K562 (cell line): ENCODE results near the gene MMEL1. TPM values are rescaled to one million over a fixed set of nuclear protein-coding genes. Genes with fewer than 3 reads are reported as not detected.

Experiments
- BCOR ChIP-seq: fragments of 450-650 bp; IDR thresholded peaks from 2 replicates; pipeline ENCODE4 v1.6.1; 2016
- E2F4 ChIP-seq: sonication (generic); formaldehyde crosslinking; IDR thresholded peaks from 2 replicates; pipeline ENCODE4 v1.8.0; 2022; ENCODE audit warnings: mild to moderate bottlenecking, low read depth, missing genetic modification reagents
- KAT7 ChIP-seq: sonication (generic); formaldehyde crosslinking; IDR thresholded peaks from 2 replicates; pipeline ENCODE4 v1.8.0; 2022; ENCODE audit warnings: missing genetic modification reagents, mild to moderate bottlenecking, borderline replicate concordance
- KAT8 ChIP-seq: fragments of 450-650 bp; IDR thresholded peaks from 2 replicates; pipeline ENCODE4 v1.6.1; 2016; ENCODE audit warnings: low read depth, mild to moderate bottlenecking
- KDM2B ChIP-seq: fragments of 250-450 bp; sonication (Bioruptor Pico); IDR thresholded peaks from 2 replicates; pipeline ENCODE4 v1.8.0; 2021; ENCODE audit warnings: mild to moderate bottlenecking, moderate library complexity
- LARP7 ChIP-seq: fragments of 450-650 bp; IDR thresholded peaks from 2 replicates; pipeline ENCODE4 v1.6.1; 2016
- MAFK ChIP-seq: IDR thresholded peaks from 2 replicates; pipeline ENCODE4 v1.6.1; 2011; ENCODE audit warnings: low read length, improper control_type of control experiment
- NCOR1 ChIP-seq: fragments of 450-650 bp; IDR thresholded peaks from 2 replicates; pipeline ENCODE4 v1.6.1; 2016; ENCODE audit warnings: mild to moderate bottlenecking, moderate library complexity
- PML ChIP-seq: IDR thresholded peaks from 2 replicates; pipeline ENCODE4 v1.6.1; 2012; ENCODE audit warnings: low read length, inconsistent platforms
- RREB1 ChIP-seq: fragments of 250-450 bp; sonication (Bioruptor Pico); IDR thresholded peaks from 2 replicates; pipeline ENCODE4 v1.4.0; 2020
- SAP30 ChIP-seq: fragments of 200-600 bp; sonication (generic); IDR thresholded peaks from 2 replicates; pipeline ENCODE4 v1.6.1; 2012; ENCODE audit warnings: borderline replicate concordance, low read depth, mild to moderate bottlenecking, moderate library complexity, low read length, control low read depth, inconsistent platforms; ENCODE audit not compliant: insufficient read depth, poor library complexity, severe bottlenecking
- TRIM25 ChIP-seq: fragments of 450-650 bp; IDR thresholded peaks from 2 replicates; pipeline ENCODE4 v1.7.0; 2016; ENCODE audit warnings: borderline replicate concordance
- XRCC4 ChIP-seq: IDR thresholded peaks from one replicate; pipeline ENCODE4 v1.6.1; 2011; ENCODE audit not compliant: insufficient read depth, insufficient read length; ENCODE audit errors: extremely low read depth
- ZKSCAN8 ChIP-seq: fragments of 200-800 bp; sonication (Bioruptor generic); IDR thresholded peaks from 2 replicates; pipeline ENCODE4 v1.6.1; 2016; ENCODE audit warnings: missing genetic modification characterization, missing compliant biosample characterization
- ZNF24 ChIP-seq: fragments of 450-650 bp; IDR thresholded peaks from 2 replicates; pipeline ENCODE4 v1.6.1; 2016
- ZNF431 ChIP-seq: sonication (generic); formaldehyde crosslinking; IDR thresholded peaks from 2 replicates; pipeline ENCODE4 v1.8.0; 2022; ENCODE audit warnings: mild to moderate bottlenecking, missing genetic modification reagents
- ZNF561 ChIP-seq: fragments of 450-650 bp; formaldehyde crosslinking; conservative IDR thresholded peaks from 2 replicates; pipeline ENCODE4 v1.4.0; 2020; ENCODE audit warnings: mild to moderate bottlenecking, moderate library complexity
- polyA plus RNA-seq, 8 experiments: library from polyadenylated mRNA; depleted of rRNA in 4 of 8; stranded (reverse) in 5 of 8; unstranded in 3 of 8; fragments of >200 nt; fragmentation: Nextera tagmentation in 2 of 8; fragmentation: Illumina TruSeq in 1 of 8; extraction: Ambion mirVana in 2 of 8; extraction: Trizol in 1 of 8; gene quantifications; 2 replicates each; pipeline versions ENCODE4 v1.2.1 to v1.2.3, GENCODE V29; 2011 to 2014; ENCODE audit warnings: inconsistent platforms in 1 of 8, missing spikeins in 1 of 8
- total RNA-seq, 7 experiments: library from RNA; depleted of rRNA in 6 of 7; stranded (reverse); fragments of >200 nt in 6 of 7; fragmentation: Illumina TruSeq in 2 of 7; extraction: Trizol in 2 of 7; gene quantifications; 2 replicates each; pipeline versions ENCODE4 v1.2.1 to v1.2.3, GENCODE V29; 2011 to 2021; ENCODE audit warnings: low replicate concordance in 1 of 7
- TF ChIP-seq, protein P1 (sequence below): fragments of 250-450 bp; sonication (Bioruptor Pico); IDR thresholded peaks from 2 replicates; pipeline ENCODE4 v1.5.0; 2022; ENCODE audit warnings: mild to moderate bottlenecking

MMEL1 gene
- total and polyA plus RNA-seq, 9 of the 15 experiments (the other 6 are each of a cell fraction or from before 2014, with no cell fraction given): not detected

- TF ChIP-seq PML (no peak), KAT8 (no peak), SAP30 (no peak), TRIM25 (no peak), KAT7 (no peak), ZNF24 (peak; percentile 61; the same call in 1 of the 2 replicates), BCOR (peak; percentile 100), ZNF431 (CRISPR knock-in tag) (no peak), RREB1 (CRISPR knock-in tag) (0 out of 2 replicates have a peak, but pooled peaks have one; percentile 77), ZNF561 (no peak), NCOR1 (no peak), KDM2B (no peak), ZKSCAN8 (CRISPR knock-in tag) (no peak), E2F4 (no peak), MAFK (no peak), LARP7 (no peak), XRCC4 (no peak)
- TF ChIP-seq, protein P1, sequence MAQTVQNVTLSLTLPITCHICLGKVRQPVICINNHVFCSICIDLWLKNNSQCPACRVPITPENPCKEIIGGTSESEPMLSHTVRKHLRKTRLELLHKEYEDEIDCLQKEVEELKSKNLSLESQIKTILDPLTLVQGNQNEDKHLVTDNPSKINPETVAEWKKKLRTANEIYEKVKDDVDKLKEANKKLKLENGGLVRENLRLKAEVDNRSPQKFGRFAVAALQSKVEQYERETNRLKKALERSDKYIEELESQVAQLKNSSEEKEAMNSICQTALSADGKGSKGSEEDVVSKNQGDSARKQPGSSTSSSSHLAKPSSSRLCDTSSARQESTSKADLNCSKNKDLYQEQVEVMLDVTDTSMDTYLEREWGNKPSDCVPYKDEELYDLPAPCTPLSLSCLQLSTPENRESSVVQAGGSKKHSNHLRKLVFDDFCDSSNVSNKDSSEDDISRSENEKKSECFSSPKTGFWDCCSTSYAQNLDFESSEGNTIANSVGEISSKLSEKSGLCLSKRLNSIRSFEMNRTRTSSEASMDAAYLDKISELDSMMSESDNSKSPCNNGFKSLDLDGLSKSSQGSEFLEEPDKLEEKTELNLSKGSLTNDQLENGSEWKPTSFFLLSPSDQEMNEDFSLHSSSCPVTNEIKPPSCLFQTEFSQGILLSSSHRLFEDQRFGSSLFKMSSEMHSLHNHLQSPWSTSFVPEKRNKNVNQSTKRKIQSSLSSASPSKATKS: no peak
Measured at GRCh38 chr1:2541619-2542245, 91.1 kb downstream of the MMEL1 start (continued).
